Putamen (tissue), 1 donor: ENCODE data around the gene FXYD1.
"Not testable (repeated sequence)": the region's sequence is repeated elsewhere in the genome, so short reads cannot be mapped to it uniquely, and the experiment has no call there.

Source experiments
- DNase-seq: peaks from one replicate; pipeline ENCODE4 v3.0.0-alpha.2; 2016; ENCODE audit warnings: low spot score

FXYD1 gene

GRCh38 chr19:35125270-35125717, 13.3 kb upstream of the FXYD1 start:
- DNase-seq, result no peak

- DNase-seq, result no peak
These were observed 12.6 kb upstream of the FXYD1 start for GRCh38 chr19:35125749-35126623.

GRCh38 chr19:35126624-35126959, 12.0 kb upstream of the FXYD1 start:
- DNase-seq, result peak; percentile 76

DNA sequence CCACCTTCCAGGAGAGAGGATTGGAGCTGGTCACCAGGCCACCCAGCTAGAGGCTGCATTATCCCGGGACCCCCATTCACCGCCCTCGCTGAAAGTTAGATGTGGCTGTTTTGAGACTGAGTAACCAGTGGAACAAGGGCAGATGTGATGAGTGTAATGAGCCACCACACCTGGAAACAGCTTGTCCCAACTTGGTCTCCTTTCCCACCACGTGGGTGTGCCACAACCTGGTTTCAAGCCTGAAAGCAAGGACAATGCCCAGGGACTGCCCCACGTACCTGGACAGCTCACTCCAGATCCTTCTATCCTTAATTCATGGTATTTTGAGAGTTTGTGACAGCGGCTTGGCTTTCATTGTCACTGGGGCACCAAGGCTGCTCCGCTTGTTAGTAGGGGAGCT, 10.8 kb upstream of the FXYD1 start:
- no peak for DNase-seq

- no peak for DNase-seq
These were observed 10.1 kb upstream of the FXYD1 start for GRCh38 chr19:35128398-35129057.

DNA sequence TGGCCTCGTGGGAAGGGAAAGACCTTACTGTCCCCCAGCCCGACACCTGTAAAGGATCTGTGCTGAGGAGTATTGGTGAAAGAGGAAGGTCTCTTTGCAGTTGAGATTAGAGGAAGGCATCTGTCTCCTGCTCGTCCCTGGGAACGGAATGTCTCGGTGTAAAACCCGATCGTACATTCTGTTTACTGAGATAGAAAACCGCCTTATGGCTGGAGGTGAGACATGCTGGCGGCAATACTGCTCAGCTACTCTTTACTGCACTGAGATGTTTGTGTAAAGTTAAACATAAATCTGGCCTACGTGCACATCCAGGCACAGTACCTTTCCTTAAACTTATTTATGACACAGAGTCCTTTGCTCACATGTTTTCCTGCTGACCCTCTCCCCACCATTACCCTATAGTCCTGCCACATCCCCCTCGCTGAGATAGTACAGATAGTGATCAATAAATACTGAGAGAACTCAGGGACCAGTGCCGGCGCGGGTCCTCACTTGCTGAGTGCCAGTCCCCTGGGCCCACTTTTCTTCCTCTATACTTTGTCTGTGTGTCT, 8.8 kb upstream of the FXYD1 start:
- DNase-seq, result not testable (repeated sequence)

- DNase-seq, result no peak
These were observed 7.6 kb upstream of the FXYD1 start for GRCh38 chr19:35130761-35131720.

GRCh38 chr19:35132254-35132653, 6.4 kb upstream of the FXYD1 start:
- DNase-seq, result no peak

GRCh38 chr19:35133826-35134225, 4.8 kb upstream of the FXYD1 start:
- DNase-seq, result no peak

GRCh38 chr19:35134601-35135242, 3.9 kb upstream of the FXYD1 start, which contains the start of gene LGI4:
Gene LGI4, minus strand, starts transcription at chr19:35135059. Its CDS starts 379 bp downstream, at chr19:35134680.
- DNase-seq, result no peak

GRCh38 chr19:35135389-35135909, 3.2 kb upstream of the FXYD1 start:
- peak; percentile 76 for DNase-seq

DNA sequence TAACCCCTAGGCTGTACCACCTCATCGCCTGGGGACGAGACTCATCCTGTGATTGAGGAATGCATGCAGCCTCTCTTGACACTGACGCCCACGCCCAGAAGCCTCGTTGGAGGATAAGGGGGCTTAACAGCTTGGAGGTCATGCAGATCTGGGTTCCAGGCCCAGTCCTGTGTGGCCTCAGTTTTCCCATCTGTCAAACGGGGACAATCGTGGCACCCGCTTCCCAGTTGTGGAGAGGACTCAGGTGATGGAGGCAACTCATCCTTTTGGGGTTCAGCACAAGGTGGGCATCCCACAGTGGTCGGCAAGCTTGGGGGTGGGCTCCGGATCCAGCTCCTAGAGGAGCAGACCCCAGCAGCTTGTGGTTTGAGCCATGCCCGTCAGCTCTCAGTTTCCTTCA, 2.4 kb upstream of the FXYD1 start:
- no peak for DNase-seq

DNA sequence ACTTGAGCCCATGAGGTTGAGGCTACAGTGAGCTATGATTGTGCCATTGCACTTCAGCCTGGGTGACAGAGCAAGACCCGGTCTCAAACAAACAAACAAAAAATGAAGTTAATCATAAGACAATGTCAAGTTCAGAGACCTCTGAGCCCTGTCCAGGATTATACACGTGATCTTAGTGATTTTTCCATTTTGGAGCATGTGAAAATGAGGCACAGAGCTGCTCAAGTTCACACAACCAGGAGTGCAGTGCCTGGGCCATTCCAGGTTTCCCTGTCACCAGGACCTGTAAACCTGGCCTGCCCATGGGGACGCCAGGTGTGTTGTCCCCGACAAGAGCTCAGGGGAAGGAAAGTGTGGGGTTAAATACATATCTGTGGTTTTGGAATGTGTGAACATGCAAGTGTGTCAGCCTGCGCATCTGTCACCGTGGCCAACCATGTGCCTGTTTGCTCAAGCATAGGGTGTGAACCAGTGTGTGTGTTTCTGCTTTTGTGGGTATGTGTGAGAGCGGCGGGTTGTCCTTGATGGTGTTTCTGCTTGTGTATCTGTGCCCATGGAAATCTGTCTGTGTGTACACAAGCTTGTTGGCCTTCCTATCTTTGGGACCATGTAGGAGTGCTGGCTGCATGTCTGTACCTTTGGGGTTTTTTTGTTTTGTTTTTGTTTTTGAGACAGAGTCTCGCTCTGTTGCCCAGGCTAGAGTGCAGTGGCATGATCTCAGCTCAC, 1.5 kb upstream of the FXYD1 start:
- no peak for DNase-seq

DNA sequence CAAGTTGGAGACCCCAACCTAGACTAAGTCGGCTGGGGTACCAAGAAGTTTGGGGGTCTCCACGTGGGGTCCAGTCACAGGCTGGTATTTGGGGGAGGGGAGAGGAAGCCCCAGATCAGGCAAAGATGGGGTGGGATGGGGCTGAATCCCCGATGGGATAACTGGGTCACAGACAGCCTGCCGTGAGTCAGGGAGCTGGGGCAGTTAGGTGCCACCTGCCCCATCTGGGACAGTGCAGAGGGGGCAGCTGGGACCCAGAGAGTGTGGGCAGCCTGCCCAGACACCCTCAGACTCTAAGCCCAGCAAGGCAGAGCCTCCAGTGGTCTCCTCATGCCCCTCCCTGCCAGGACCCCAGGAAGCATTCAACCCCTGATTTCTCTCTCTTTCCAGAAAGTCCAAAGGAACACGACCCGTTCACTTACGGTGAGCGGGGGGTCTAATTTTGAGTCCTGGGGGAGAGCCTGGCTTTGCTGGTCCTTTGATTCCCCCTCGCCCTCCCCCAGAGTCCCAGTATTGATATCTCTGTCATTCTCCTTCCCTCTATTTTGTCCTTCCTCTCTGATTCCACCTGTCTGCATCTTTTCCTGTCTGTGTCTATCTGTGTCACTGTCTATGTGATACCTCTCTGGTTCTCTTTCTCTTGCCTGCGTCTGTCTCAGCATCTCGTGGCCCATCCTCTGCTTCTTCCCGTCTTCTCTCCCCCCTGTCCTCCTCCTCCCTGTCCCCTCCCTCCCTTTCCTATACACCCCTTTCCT, 1.8 kb downstream of the FXYD1 start:
- DNase-seq, result no peak

DNA sequence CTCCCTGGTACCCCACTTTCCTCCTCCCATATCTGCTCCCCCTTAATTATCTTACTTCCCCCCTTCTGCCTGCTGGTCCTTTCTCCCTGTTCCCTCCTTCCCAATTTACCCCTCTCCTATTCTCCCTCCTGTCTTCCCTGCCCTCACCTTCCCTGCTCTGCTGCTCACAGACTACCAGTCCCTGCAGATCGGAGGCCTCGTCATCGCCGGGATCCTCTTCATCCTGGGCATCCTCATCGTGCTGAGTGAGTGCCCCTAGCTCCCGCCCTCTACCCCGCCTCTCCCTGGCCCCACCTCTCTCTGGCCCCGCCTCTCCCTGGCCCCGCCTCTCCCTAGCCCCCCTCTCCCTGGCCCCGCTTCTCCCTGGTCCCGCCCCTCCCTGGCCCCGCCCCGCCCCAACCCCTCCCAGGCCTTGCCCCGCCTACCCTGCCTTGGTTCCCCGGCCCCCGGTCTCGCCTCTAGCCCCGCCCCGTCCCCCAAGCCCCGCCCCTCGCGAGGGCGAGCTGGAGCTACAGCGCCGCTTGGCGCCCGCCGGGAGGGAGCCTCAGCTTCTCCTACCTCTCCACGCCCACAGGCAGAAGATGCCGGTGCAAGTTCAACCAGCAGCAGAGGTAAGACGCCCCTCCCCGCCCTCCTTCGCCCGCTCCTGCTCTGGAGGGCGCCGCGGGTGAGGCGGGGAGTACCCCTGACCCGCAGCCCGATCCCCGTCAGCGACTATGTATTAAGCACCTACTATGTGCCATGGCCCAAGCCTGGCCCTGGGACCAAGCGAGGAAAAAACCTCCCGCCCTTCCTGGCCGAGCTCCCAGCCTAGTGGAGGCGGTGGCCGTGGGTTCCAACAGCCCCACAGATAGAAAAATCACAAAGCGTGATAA, 2.6 kb downstream of the FXYD1 start:
- peak; percentile 93 for DNase-seq

DNA sequence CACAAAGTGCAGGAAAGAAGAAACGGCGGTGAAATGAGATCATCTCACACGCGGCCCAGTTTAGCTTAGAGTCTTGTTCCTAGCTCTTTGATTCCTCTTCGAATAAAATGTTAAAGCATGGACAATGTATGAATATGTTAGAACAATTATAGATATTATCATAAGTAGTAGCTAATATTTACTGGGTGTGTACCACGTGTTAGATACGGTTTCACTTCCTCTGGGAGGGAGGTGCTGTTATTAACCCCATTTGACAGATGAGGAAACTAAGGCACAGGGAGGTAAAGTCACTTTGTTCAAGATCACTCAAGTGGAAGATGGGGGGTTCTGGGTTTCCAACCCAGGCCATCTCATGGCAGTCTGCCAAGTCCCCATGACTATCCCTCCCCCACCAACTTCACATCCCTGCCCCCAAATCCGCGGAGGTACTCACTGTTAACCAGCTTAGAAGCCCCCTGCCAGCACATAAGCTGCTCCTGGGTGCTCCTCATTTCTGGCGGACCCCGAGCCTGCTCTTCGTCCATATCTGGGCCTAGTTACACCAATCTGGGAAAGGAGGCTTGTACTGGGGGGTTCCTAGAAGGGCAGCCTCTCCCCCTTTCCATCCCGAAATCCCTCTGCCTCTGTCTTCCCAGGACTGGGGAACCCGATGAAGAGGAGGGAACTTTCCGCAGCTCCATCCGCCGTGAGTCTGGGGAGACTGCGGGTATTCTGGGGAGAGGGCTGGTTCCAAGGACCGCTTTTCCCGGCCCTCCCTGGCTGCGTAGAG, 3.4 kb downstream of the FXYD1 start:
- no peak for DNase-seq

DNA sequence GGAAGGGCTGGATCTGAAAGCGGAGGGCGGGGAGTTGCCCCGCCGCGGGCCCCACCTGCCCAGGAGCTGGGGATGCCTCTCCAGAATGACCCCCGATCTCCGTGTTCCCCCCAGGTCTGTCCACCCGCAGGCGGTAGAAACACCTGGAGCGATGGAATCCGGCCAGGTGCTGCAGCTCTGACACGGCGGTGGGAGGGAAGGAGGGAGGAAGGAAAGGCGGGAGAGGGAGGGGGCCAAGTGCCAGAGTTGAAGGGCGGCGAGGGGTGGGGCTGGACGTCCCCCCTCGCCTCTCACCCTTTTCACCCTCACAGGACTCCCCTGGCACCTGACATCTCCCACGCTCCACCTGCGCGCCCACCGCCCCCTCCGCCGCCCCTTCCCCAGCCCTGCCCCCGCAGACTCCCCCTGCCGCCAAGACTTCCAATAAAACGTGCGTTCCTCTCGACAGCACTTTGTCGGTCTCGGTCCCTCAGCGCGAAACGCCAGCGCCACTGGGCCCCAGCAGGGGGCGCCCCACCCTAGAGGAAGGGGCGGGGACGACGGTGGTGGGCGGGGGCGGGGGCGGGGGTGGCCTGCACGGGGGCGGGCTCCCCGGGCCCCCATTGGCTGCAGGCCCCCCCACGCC, 4.1 kb downstream of the FXYD1 start:
- no peak for DNase-seq
